Measurements from ENCODE around the gene PNMT. TPM values are rescaled to one million over a fixed set of nuclear protein-coding genes. Genes with fewer than 3 reads are reported as not detected.
A peak's percentile ranks its signal among the peaks of the same experiment; 100 is the strongest.

Gene PNMT
- total RNA-seq, 1 experiment from 2014 or later: not detected

DNA sequence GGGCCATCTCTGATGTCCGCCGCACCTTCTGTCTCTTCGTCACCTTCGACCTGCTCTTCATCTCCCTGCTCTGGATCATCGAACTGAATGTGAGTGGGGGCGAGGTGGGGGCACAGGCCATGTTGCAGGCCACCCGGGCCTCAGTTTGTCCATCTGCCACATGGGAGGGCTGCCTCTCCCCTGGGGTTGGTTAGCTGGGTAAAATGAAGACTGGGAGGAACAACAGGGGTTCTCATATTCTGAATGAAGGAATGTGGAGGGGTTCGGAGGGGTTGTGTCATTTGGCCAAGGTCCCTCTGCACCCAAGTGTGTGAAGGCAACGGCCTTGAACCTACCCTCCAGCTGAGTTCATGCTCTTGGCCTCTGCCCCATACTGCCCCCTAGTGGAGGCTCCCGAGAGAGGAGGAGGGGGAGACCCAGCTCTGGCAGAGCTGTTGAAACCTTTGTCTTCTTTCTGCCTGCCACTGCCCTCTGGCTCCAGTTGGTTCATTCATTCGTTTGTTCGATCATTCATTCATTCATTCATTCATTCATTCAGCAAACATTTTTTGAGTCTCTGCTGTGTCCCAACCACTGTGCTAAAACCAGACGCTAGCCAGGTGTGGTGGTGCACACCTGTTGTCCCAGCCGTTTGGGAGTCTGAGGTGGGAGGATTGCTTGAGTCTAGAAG is 14.5 kb upstream of the PNMT start:
- peak; percentile 27 for DNase-seq (ENCODE audit: low spot score)

DNA sequence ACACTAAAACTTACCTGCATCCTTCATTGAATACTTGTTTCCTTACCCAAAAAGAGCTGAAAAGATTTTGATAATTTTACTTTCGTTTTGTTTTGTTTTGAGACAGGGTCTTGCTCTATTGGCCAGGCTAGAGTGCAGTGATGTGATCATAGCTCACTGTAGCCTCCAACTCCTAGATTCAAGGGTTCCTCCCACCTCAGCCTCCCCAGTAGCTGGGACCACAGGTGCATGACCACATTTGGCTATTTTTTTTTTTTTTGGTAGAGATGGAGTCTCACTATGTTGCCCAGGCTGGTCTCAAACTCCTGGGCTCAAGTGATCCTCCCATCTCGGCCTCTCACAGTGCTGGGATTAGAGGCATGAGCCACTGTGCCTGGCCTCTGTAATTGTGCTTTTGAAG is 13.1 kb upstream of the PNMT start:
- no peak for DNase-seq (ENCODE audit: low spot score)

DNA sequence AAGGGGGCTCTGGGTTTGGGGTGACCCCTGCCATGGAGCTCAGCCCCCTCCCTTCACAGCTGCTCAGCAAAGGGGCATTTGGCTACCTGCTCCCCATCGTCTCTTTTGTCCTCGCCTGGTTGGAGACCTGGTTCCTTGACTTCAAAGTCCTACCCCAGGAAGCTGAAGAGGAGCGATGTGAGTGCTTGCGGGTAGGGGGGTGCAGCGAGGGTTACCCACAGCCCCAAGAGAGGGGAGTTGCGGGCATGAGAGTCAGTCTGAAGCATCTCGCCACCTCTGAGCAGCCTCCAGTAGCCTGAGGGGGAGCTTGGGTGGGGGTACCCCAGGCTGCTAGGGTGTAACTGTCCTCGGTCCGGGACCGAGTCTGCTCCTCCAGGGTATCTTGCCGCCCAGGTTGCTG is 9.9 kb upstream of the PNMT start:
- no peak for DNase-seq (ENCODE audit: low spot score)

DNA sequence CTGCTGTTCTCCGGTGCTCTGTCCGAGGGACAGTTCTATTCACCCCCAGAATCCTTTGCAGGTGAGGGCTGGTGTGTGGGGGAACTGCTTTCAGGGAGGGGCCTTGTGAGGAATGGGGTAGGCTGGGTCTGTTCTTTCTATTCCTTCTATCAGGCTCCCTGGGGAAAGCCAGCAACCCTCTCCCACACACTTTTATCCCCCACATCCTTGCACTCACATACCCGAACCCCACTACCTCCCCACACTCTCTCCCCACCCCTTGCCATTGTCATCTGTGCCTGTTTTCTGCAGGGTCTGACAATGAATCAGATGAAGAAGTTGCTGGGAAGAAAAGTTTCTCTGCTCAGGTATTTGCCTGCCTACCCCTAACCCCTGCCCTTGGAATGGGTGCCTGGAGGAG is 9.5 kb upstream of the PNMT start:
- no peak for DNase-seq (ENCODE audit: low spot score)

DNA sequence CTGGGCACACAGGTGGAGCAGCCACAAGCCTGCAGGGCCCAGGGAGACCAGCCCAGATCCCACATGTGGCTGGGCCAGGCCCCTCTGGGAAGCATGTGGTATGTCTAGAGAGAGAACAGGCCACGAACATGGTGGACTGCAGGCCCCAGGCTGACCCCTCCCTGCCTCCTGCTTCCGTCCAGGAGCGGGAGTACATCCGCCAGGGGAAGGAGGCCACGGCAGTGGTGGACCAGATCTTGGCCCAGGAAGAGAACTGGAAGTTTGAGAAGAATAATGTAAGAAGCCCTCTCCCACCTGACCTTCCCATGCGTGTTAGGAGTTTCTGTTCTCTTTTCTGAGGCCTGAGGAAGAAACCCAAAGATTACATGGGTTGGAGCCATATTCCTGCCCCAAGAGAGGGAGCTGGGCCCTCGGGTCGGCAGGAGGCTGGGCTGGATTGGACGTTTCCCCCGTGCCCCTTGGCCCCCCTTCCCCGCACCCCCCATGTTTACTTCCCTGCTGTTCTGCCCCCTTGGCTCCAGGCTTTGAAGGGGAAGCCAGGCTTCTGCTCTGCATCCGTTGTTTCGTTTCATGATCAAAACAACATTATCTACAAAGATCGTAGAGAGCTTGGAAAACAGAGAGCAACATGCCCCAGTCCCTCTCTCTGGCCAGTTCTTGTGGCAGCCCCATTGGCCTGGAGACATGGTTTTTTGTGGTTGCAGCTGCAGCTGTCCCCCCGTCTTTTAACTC is 8.8 kb upstream of the PNMT start:
- DNase-seq (ENCODE audit: low spot score): no peak

DNA sequence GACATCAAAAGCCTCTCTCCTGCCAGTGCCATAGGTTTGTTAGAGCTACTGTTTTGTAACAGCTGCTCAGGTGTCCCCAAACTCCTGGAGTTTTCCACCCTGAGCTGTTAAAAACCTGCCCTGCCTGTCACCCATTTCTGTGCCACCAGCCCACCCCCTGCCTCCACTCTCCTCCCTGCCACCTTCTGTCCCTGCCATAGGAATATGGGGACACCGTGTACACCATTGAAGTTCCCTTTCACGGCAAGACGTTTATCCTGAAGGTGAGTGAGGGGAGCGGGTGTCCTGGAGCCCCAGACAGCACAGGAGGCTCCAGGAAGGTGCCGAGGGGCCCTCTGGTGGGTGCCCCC is 8.3 kb upstream of the PNMT start:
- no peak for DNase-seq (ENCODE audit: low spot score)

DNA sequence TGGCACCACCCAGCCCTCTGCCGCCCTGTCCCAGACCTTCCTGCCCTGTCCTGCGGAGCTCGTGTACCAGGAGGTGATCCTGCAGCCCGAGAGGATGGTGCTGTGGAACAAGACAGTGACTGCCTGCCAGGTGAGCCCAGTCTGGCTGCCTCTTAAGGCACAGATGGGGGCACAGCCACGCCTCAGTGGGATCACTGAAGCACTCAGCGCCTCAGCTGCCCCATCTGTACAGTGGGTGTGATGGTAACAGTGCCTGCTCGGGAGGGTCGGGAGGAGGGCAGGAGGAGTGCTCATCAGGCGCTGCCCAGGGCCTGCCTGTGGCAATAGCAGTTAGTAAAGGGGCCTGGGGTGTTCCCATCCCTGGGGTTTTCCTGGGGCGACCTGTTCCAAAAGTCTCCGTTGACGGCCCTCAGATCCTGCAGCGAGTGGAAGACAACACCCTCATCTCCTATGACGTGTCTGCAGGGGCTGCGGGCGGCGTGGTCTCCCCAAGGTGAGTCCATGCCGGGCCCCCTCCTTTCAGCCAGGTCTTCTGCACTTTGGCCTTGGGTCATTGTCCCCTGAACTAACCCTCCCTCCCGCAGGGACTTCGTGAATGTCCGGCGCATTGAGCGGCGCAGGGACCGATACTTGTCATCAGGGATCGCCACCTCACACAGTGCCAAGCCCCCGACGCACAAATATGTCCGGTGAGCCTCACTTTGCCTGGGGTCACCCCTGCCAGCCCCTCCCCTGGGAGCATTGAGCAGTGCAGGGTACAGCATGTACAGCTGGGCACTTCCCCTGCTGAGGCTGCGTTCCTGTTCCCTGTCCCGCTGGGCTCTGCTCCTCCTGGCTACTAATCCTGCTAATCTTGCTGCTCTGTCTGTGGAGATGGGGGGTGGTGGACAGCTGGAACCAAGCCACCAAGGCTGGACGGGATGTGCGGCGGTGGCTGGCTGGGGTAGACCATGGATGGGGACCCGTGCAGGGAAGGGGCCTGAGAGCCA is 7.6 kb upstream of the PNMT start:
- DNase-seq (ENCODE audit: low spot score): no peak

DNA sequence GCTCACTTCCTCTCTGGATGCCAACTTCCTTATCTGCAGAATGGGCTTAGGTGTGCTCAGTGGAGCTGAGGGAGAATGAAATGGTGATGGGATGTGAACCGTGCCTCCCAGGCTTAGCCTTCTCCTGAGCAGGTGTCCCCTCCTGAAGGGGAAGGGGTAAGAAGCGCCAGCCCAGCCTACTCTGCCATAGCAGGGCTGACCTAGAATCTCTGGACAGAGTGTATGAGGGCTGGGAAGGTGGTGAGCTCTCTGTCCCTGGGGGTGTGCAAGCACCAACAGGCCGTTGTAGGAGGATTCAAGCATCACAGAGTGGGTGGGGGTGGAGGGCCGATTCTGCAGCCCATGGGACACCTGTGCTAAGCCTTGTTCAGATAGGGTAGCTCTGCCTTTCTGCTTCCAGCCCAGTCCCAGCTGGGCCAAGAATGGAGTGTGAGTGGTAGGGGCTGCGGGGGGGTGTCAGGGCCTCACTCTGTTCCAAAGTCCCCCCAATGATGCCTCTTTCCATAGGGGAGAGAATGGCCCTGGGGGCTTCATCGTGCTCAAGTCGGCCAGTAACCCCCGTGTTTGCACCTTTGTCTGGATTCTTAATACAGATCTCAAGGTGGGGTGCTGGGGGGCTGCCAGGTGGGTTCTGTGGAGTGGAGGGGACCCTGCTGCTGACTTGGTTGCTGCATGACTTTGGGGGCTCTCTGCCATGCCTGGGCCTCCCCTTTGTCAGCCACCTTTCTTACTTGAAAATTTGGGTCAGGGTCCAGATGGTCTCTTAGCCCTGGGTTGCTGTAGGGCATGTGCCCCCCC is 6.3 kb upstream of the PNMT start:
- DNase-seq (ENCODE audit: low spot score): no peak

DNA sequence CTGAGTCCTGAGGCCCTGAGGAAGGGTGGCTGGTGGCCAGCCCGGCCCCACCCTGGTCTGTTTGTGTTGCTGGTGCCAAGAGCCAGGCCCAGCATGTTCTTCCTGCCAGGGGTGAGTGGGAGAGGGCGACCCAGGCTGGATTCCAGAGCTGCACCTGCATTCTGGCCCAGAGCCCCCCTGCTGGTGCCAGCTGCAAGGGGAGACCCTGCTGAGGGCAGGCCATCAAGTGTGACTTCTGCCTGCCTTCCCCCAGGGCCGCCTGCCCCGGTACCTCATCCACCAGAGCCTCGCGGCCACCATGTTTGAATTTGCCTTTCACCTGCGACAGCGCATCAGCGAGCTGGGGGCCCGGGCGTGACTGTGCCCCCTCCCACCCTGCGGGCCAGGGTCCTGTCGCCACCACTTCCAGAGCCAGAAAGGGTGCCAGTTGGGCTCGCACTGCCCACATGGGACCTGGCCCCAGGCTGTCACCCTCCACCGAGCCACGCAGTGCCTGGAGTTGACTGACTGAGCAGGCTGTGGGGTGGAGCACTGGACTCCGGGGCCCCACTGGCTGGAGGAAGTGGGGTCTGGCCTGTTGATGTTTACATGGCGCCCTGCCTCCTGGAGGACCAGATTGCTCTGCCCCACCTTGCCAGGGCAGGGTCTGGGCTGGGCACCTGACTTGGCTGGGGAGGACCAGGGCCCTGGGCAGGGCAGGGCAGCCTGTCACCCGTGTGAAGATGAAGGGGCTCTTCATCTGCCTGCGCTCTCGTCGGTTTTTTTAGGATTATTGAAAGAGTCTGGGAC is 5.5 kb upstream of the PNMT start:
- no peak for DNase-seq (ENCODE audit: low spot score)

DNA sequence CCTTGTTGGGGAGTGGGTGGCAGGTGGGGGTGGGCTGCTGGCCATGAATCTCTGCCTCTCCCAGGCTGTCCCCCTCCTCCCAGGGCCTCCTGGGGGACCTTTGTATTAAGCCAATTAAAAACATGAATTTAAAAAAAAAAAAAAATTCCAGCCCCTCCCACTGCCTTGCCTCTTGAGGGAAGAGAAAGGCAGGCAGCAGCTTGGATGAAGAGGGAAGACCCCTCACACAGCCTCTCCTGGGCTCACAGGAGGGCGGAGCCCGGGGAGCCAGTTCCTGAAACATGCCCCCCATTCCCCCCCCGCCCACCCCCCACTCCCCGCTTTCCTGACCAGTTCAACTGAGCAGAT is 4.9 kb upstream of the PNMT start:
- no peak for DNase-seq (ENCODE audit: low spot score)

DNA sequence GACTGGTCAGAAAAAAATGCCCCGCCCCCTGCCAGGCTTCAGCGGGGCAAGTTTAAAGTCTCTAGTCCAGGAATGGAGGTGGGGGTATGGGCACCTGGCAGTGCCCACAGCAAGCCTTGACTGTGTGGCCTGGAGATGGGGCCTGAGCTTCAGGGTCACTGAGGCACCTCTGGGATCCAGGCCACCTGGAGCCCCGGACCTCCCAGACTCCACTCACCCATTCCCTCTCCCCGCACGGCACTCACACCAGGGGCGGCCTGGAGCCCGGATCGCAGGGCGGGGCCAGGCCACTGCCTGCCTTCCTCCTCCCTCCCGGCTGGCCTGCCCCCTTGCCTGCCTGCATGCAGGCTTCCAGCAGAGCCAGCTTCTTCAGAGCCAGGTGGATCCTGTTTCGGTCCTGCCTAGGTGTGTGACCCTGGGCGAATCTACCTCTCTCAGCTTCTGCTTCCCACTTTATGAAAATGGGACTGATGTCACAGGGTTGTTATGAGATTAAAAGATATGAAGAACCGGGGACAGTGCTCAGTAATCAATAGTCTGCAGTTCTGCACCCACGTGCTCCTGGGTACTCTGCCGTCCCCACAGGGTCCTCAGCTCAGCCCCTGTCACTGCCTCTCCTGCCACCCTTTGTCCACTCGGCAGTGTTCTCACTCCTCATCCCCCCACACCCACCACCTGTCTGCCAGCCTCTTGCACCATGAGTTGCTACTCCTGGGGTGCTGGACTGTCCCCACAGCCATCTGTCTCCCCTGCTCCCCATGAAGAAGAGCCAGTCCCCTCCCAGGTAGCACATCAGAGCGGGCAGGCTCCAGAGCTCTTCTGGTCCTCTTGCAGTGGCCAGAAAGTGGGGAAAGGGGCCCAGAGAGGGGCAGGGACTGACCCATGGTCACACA is 4.3 kb upstream of the PNMT start:
- DNase-seq (ENCODE audit: low spot score): no peak

DNA sequence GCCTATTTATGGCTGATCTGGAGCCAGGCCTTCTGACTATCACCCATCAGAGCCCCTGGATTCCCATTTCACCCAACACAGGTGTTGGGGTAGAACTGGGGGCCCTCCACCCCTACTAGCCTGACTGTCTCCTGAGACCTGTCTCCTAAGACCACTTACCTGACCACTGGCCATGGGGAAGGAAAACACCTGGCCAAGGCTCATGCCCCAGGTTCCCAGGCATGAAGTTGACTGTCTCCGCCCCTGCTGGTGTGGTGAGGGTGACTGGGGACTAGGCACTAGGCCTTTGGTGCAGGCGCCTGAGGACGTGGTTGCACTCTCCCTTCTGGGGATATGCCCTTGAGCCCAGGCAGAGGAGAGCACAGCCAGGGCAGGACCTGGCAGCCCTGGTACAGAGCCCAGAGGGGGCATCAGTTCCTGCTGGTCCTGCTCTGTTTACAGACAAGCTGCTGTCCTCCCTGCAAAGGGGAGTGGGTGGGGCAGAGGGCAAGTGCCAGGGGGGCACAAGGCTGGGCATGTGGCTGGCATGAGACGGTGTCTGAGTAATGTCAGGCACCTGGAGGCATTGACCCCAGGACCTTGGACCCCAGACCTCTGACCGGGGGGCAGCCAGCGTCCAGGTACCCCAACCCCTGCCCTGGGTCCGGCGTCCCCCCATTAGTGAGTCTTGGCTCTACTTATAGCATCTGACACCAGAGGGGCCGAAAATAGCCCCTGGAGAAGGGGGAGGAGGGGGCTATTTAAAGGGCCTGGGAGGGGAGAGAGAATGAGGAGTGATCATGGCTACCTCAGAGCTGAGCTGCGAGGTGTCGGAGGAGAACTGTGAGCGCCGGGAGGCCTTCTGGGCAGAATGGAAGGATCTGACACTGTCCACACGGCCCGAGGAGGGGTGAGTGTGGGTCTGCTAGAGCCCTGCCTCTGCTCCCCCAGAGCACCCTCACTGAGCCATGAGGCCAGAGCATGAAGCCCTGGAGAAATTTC is 3.4 kb upstream of the PNMT start, which contains the start of gene TCAP:
Gene TCAP (plus strand): TSS at position 769 of the 981 bp plus-strand sequence. CDS start 11 bp downstream, at position 780.
- DNase-seq (ENCODE audit: low spot score): no peak

DNA sequence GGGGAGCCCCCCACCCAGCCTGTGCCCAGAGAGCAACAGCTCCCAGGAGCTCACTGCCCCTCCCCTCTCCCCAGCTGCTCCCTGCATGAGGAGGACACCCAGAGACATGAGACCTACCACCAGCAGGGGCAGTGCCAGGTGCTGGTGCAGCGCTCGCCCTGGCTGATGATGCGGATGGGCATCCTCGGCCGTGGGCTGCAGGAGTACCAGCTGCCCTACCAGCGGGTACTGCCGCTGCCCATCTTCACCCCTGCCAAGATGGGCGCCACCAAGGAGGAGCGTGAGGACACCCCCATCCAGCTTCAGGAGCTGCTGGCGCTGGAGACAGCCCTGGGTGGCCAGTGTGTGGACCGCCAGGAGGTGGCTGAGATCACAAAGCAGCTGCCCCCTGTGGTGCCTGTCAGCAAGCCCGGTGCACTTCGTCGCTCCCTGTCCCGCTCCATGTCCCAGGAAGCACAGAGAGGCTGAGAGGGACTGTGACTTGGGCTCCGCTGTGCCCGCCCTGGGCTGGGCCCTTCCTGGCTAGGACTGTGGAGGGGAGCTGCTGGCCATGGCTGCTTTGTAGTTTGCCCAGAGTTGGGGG is 2.5 kb upstream of the PNMT start:
- no peak for DNase-seq (ENCODE audit: low spot score)

DNA sequence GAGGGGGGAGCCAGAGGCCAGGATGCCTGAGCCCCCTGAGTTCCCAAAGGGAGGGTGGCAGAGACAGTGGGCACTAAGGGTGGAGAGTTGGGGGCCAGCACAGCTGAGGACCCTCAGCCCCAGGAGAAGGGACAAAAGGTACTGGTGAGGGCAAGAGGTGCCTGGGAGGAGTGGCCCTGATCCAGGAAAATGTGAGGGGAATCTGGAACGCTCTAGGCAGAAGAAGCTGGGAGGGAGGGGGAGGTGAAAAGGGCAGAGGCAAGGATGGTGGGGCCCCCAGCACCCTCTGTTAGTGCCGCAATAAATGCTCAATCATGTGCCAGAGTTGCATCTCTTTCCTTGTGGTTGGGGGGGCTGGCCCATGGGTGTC is 2.0 kb upstream of the PNMT start:
- no peak for DNase-seq (ENCODE audit: low spot score)

DNA sequence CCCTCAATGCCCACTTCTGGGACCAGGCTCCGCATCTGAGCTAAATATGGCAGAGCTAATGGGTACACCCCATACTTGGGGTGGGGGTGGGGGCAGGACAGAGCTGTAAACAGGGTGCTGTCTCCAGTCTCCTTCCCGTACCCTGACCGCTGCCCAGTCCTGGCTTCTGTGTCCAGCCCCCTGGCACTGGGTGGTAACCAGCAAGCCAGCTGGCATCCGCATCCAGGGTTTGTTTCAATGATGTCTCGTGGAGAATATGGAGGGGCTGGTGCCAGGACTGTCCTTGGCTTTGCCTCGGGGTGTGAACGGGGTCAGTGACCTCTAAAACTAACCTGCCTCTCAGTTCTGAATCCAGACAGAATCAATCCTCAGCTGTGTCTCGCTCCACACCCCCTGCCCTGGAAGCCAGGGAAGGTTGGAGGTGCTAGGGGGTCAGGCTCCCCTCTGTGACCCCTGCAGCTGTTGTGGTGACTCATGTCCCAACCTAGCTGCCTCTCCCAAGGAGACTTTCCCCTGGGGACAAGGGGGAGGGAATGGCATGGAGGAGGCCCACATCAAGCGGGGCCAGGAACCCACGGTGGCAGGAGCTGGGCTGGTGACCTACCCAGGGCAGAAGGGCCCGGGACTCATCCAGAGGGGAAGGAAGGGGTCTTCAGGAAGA is 1.5 kb upstream of the PNMT start:
- DNase-seq (ENCODE audit: low spot score): no peak

DNA sequence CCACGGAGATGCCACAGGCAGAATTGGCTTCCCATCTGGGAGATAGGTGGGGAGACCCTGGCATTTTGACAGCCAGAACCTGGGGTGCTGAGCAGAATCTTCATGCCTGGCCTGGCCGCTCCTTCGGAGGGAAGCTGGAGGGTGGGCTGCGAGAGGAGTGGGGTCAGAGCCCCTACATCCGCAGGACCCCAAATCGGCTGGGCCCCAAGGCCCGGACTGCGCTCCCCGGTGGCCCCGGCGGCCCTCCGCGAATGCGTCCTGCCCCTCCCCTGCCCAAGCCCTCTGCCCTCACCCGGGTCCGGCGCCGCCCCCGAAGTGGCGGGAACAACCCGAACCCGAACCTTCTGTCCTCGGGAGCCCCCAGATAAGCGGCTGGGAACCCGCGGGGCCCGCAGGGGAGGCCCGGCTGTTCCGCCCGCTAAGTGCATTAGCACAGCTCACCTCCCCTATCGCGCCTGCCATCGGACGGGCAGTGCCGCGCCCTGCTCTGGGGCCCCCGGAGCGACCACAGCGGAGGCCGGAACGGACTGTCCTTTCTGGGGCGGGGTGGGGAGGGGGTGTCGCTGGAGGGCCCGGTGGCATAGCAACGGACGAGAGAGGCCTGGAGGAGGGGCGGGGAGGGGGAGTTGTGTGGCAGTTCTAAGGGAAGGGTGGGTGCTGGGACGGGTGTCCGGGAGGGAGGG is 850 bp upstream of the PNMT start:
- DNase-seq (ENCODE audit: low spot score): no peak
